HTR-8/SVneo (cell line): ENCODE results near the gene HDGF.
A peak's percentile ranks its signal among the peaks of the same experiment; 100 is the strongest.

ENCODE experiments used
- DNase-seq: peaks from one replicate; pipeline ENCODE4 v3.0.0; 2011; ENCODE audit warnings: low spot score, mixed read lengths; ENCODE audit not compliant: insufficient read length
- FAIRE-seq: peaks from 2 replicates; lab custom pipeline; 2011; peaks lifted over from hg19 to GRCh38; lab: Jason Lieb, UNC

Gene HDGF

GRCh38 chr1:156748670-156749418 lies 2.6 kb downstream of the HDGF start:
- FAIRE-seq, result no peak
- DNase-seq, result no peak

- FAIRE-seq, result no peak
- no peak for DNase-seq
These were observed 3.5 kb downstream of the HDGF start for GRCh38 chr1:156747742-156748669.

GRCh38 chr1:156746728-156747631 lies 4.5 kb downstream of the HDGF start:
- DNase-seq, result peak; percentile 85
- no peak for FAIRE-seq

- no peak for DNase-seq
- FAIRE-seq, result no peak
These were observed 5.1 kb downstream of the HDGF start for GRCh38 chr1:156746406-156746727.

- FAIRE-seq, result no peak
- no peak for DNase-seq
These were observed 5.6 kb downstream of the HDGF start for GRCh38 chr1:156745881-156746280.

- no peak for FAIRE-seq
- no peak for DNase-seq
These were observed 6.6 kb downstream of the HDGF start for GRCh38 chr1:156744786-156745419.

- FAIRE-seq (no peak), DNase-seq (no peak)
These were observed 7.1 kb downstream of the HDGF start for GRCh38 chr1:156744344-156744743.

GRCh38 chr1:156743367-156744302 lies 7.8 kb downstream of the HDGF start:
- FAIRE-seq, result no peak
- DNase-seq, result no peak

GRCh38 chr1:156742801-156743200 lies 8.7 kb downstream of the HDGF start:
- FAIRE-seq, result no peak
- DNase-seq, result no peak

- FAIRE-seq (no peak), DNase-seq (no peak)
These were observed 9.5 kb downstream of the HDGF start for GRCh38 chr1:156742017-156742416.

- no peak for DNase-seq
- FAIRE-seq, result no peak
These were observed 9.9 kb downstream of the HDGF start for GRCh38 chr1:156741481-156741983.

- FAIRE-seq, result peak; percentile 38
- DNase-seq, result peak; percentile 89
These were observed 10.6 kb downstream of the HDGF start, which contains the start of gene MRPL24 for GRCh38 chr1:156740741-156741480. Gene MRPL24 (minus strand): TSS chr1:156741088. CDS start chr1:156738704, 2,384 bp downstream.

- no peak for FAIRE-seq
- DNase-seq, result no peak
These were observed 11.2 kb downstream of the HDGF start for GRCh38 chr1:156740237-156740740.

- no peak for FAIRE-seq
- no peak for DNase-seq
These were observed 12.6 kb downstream of the HDGF start for GRCh38 chr1:156738916-156739315.

GRCh38 chr1:156738407-156738806 lies 13.1 kb downstream of the HDGF start:
- FAIRE-seq (no peak), DNase-seq (no peak)

GRCh38 chr1:156733989-156734584 lies 17.4 kb downstream of the HDGF start:
- FAIRE-seq (no peak), DNase-seq (no peak)
